Choroid plexus epithelial cell (primary cell): ENCODE data around the gene TPGS1.

Source experiments
- DNase-seq: peaks from one replicate; pipeline ENCODE4 v3.0.0-alpha.2; 2010; ENCODE audit warnings: low read depth
- H3K4me3 ChIP-seq: 2 replicates; pipeline ENCODE4 v1.5.1; 2011; ENCODE audit warnings: low read depth, mild to moderate bottlenecking, control low read depth, low read length, moderate library complexity
- TF ChIP-seq, protein P1 (sequence below): conservative IDR thresholded peaks from 2 replicates; pipeline ENCODE4 v1.5.1; 2011; ENCODE audit warnings: low read depth, mild to moderate bottlenecking, control low read depth, inconsistent platforms, low read length, moderate library complexity

Gene TPGS1

DNA sequence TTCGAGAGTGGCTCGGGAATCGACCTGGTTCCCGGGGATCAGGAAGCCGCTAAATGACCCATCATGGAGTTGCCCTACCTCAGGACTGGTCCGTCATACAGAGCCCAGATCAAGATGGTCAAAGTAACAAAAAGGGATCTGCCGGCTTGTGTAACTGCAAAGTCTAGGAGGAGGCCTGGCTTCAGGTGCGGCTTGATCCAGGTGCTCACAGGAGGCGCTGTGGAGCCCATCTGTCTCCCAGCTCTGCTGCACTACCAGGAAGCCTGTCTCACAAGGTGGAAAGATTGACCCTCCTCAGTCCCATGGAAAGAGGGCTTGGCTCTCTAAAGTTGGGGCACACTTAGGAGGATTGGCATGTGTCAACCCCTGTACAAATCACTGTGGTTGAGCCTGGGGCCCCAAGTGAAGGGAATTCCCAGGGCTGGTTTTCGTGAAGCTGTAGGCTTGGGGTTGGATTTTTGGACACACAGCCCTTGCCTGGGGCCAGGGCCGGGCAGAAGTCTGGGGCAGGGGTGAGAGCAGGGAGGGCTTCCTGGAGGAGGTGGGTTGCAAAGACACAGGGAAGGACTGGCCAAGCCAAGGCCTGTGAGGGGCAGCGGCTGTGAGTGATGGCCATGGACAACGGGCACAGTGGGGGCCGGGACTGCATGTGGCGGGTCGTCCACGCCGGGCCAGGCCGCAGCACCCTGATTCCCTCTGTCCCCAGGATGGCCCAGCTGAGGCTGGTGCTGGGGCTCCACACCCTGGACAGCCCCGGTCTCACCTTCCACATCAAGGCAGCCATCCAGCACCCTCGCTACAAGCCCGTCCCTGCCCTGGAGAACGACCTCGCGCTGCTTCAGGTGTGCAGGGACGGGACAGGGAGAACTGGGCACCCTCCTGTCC is 40.8 kb downstream of the TPGS1 start:
- no peak for DNase-seq
- no peak overlapping the region for H3K4me3 ChIP-seq
- TF ChIP-seq, protein P1, sequence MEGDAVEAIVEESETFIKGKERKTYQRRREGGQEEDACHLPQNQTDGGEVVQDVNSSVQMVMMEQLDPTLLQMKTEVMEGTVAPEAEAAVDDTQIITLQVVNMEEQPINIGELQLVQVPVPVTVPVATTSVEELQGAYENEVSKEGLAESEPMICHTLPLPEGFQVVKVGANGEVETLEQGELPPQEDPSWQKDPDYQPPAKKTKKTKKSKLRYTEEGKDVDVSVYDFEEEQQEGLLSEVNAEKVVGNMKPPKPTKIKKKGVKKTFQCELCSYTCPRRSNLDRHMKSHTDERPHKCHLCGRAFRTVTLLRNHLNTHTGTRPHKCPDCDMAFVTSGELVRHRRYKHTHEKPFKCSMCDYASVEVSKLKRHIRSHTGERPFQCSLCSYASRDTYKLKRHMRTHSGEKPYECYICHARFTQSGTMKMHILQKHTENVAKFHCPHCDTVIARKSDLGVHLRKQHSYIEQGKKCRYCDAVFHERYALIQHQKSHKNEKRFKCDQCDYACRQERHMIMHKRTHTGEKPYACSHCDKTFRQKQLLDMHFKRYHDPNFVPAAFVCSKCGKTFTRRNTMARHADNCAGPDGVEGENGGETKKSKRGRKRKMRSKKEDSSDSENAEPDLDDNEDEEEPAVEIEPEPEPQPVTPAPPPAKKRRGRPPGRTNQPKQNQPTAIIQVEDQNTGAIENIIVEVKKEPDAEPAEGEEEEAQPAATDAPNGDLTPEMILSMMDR, result no peak

DNA sequence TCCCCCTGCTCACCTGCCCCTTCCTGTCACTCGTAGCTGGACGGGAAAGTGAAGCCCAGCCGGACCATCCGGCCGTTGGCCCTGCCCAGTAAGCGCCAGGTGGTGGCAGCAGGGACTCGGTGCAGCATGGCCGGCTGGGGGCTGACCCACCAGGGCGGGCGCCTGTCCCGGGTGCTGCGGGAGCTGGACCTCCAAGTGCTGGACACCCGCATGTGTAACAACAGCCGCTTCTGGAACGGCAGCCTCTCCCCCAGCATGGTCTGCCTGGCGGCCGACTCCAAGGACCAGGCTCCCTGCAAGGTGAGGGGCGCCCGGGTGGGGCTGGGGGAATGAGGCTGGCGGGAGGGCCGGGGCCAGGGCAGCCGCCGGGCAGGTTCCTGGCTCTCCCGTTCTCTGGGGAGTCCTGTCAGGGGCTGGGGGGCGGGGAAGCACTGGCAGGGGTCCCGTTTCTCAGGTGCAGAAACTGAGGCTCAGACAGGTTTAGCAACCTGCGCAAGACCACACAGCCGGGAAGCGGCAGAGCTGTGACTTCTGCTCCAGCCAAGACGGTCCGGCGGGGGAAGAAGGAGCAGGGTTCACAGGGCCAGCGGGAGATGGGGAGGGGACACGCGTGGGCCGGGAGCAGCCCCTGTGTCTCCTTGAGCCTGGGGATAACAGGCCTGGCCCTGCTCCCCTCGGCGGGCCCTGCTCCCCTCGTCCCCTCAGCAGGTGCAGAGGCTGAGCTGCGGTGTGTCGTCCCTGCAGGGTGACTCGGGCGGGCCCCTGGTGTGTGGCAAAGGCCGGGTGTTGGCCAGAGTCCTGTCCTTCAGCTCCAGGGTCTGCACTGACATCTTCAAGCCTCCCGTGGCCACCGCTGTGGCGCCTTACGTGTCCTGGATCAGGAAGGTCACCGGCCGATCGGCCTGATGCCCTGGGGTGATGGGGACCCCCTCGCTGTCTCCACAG is 41.9 kb downstream of the TPGS1 start:
- TF ChIP-seq, protein P1, result no peak

DNA sequence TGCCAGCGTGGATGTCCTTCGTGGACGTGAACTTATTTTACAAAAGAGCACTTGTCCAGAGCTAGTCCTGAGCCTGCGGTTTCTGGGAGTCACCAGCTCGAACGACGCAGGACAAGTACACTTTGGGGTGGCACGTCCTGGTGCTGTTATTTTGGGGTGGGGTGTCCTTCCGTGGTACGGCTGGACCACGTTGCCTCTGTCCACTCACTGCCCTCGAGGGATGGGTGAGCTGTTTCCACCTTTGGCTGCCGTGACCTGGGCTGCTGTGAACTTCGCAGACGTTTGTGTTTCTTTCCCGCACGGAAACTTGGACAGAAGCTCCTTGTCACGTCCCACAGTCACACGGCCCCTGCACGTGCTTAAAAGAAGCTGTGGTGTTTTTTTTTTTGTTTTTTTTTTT is 47.5 kb downstream of the TPGS1 start:
- no peak overlapping the region for H3K4me3 ChIP-seq
- TF ChIP-seq, protein P1, result no peak
- DNase-seq, result no peak

More for the DNA sequence above, 41.9 kb downstream of the TPGS1 start:
- no peak overlapping the region for H3K4me3 ChIP-seq
- no peak for DNase-seq

- TF ChIP-seq, protein P1, result no peak
Observed at GRCh38 chr19:555474-555808, 48.1 kb downstream of the TPGS1 start.

GRCh38 chr19:556611-557382 is 49.5 kb downstream of the TPGS1 start:
- DNase-seq, result no peak
- no peak overlapping the region for H3K4me3 ChIP-seq
- TF ChIP-seq, protein P1, result no peak

More at GRCh38 chr19:555474-555808, 48.1 kb downstream of the TPGS1 start:
- no peak for DNase-seq
- no peak overlapping the region for H3K4me3 ChIP-seq

- H3K4me3 ChIP-seq, result no peak overlapping the region
- peak; percentile 60 for DNase-seq
- TF ChIP-seq, protein P1, result no peak
Observed at GRCh38 chr19:558770-559439, 51.6 kb downstream of the TPGS1 start.
